GM12878 (cell line): ENCODE measurements around the gene POFUT1. TPM values are rescaled to one million over a fixed set of nuclear protein-coding genes. Genes with fewer than 3 reads are reported as not detected.
A peak's percentile ranks its signal among the peaks of the same experiment; 100 is the strongest.

ENCODE experiments used
- BCLAF1 ChIP-seq: fragments of 450-650 bp; IDR thresholded peaks from 2 replicates; pipeline ENCODE4 v1.6.1; 2017; ENCODE audit warnings: antibody characterized with exemption, mild to moderate bottlenecking, moderate library complexity
- CBFB ChIP-seq: IDR thresholded peaks from 2 replicates; pipeline ENCODE4 v1.6.1; 2016; ENCODE audit warnings: antibody characterized with exemption, low read depth
- CBX5 ChIP-seq: sonication (generic); IDR thresholded peaks from 2 replicates; pipeline ENCODE4 v1.6.1; 2016; ENCODE audit warnings: low read depth, moderate library complexity, mild to moderate bottlenecking, inconsistent platforms
- CHD2 ChIP-seq: IDR thresholded peaks from 2 replicates; pipeline ENCODE4 v1.6.1; 2011; ENCODE audit warnings: low read depth, low read length, improper control_type of control experiment, borderline replicate concordance
- CREM ChIP-seq: IDR thresholded peaks from 2 replicates; pipeline ENCODE4 v1.6.1; 2014; ENCODE audit warnings: antibody characterized with exemption, low read depth
- EED ChIP-seq: sonication (generic); IDR thresholded peaks from 2 replicates; pipeline ENCODE4 v1.6.1; 2016; ENCODE audit warnings: antibody characterized with exemption, low read depth
- EGR1 ChIP-seq, 2 experiments: IDR thresholded peaks; 1 replicate in 1 of 2; 2 replicates in 1 of 2; pipeline ENCODE4 v1.6.1; 2011 to 2012; ENCODE audit warnings: low read depth in 2 of 2, low read length in 2 of 2, borderline replicate concordance in 1 of 2, mild to moderate bottlenecking in 1 of 2, moderate library complexity in 1 of 2
- FOXM1 ChIP-seq: IDR thresholded peaks from 2 replicates; pipeline ENCODE4 v1.6.1; 2012; ENCODE audit warnings: low read depth, mild to moderate bottlenecking, inconsistent platforms, low read length, moderate library complexity
- IKZF2 ChIP-seq, 2 experiments: fragments of 450-650 bp; IDR thresholded peaks; 2 replicates each; pipeline ENCODE4 v1.6.1; 2017; ENCODE audit warnings: mild to moderate bottlenecking in 2 of 2, moderate library complexity in 2 of 2
- MEF2A ChIP-seq: IDR thresholded peaks from 2 replicates; pipeline ENCODE4 v1.6.1; 2011; ENCODE audit warnings: low read depth, mild to moderate bottlenecking, low read length, moderate library complexity; ENCODE audit not compliant: insufficient read depth
- MTA3 ChIP-seq: IDR thresholded peaks from 2 replicates; pipeline ENCODE4 v1.6.1; 2012; ENCODE audit warnings: low read length, inconsistent platforms, borderline replicate concordance
- MYB ChIP-seq: fragments of 150-350 bp; IDR thresholded peaks from 2 replicates; pipeline ENCODE4 v1.6.1; 2014; ENCODE audit warnings: mild to moderate bottlenecking, low read depth, low read length, borderline replicate concordance
- NR2C2 ChIP-seq: IDR thresholded peaks from 2 replicates; pipeline ENCODE4 v1.6.1; 2011; ENCODE audit warnings: borderline replicate concordance, low read depth; ENCODE audit not compliant: control insufficient read depth, insufficient read length
- POLR2A ChIP-seq: IDR thresholded peaks from 2 replicates; pipeline ENCODE4 v1.6.1; 2011; ENCODE audit warnings: low read depth, mild to moderate bottlenecking, low read length
- RFX5 ChIP-seq: IDR thresholded peaks from 2 replicates; pipeline ENCODE4 v1.6.1; 2011; ENCODE audit warnings: low read depth, low read length, improper control_type of control experiment
- SIX5 ChIP-seq: IDR thresholded peaks from 2 replicates; pipeline ENCODE4 v1.6.1; 2011; ENCODE audit warnings: mild to moderate bottlenecking, low read depth, low read length, moderate library complexity; ENCODE audit not compliant: severe bottlenecking
- SREBF1 ChIP-seq: IDR thresholded peaks from 2 replicates; pipeline ENCODE4 v1.6.1; 2012; ENCODE audit warnings: mild to moderate bottlenecking, low read length
- SRF ChIP-seq, 2 experiments: IDR thresholded peaks; 2 replicates each; pipeline ENCODE4 v1.6.1; 2011; ENCODE audit warnings: low read depth in 2 of 2, low read length in 2 of 2, mild to moderate bottlenecking in 1 of 2, moderate library complexity in 1 of 2
- STAT3 ChIP-seq: IDR thresholded peaks from 2 replicates; pipeline ENCODE4 v1.6.1; 2011; ENCODE audit warnings: low read depth, low read length, improper control_type of control experiment
- TAF1 ChIP-seq: IDR thresholded peaks from 2 replicates; pipeline ENCODE4 v1.6.1; 2011; ENCODE audit warnings: mild to moderate bottlenecking, low read depth, low read length, borderline replicate concordance
- ZBTB4 ChIP-seq: fragments of 450-650 bp; formaldehyde crosslinking; IDR thresholded peaks from 2 replicates; pipeline ENCODE4 v1.4.0; 2022; ENCODE audit warnings: mild to moderate bottlenecking, moderate library complexity
- ZBTB40 ChIP-seq: fragments of 450-650 bp; IDR thresholded peaks from 2 replicates; pipeline ENCODE4 v1.6.1; 2016; ENCODE audit warnings: mild to moderate bottlenecking, moderate library complexity, borderline replicate concordance
- ZNF24 ChIP-seq: fragments of 450-650 bp; IDR thresholded peaks from 2 replicates; pipeline ENCODE4 v1.6.1; 2017; ENCODE audit warnings: antibody characterized with exemption, mild to moderate bottlenecking
- polyA plus RNA-seq, 11 experiments: library from polyadenylated mRNA; depleted of rRNA in 4 of 11; unstranded in 6 of 11; stranded (reverse) in 5 of 11; fragments of >200 nt; fragmentation: Nextera tagmentation in 4 of 11; fragmentation: Illumina TruSeq in 1 of 11; extraction: Ambion mirVana in 4 of 11; extraction: Trizol in 1 of 11; gene quantifications; 1 replicate in 1 of 11; 2 replicates in 10 of 11; pipeline versions ENCODE4 v1.2.1 to v1.2.3, GENCODE V29; 2011 to 2016; ENCODE audit warnings: inconsistent platforms in 2 of 11, missing spikeins in 2 of 11, low read depth in 1 of 11
- total RNA-seq, 4 experiments: library from RNA; depleted of rRNA in 3 of 4; stranded (reverse); fragments of >200 nt in 3 of 4; fragmentation: Illumina TruSeq in 1 of 4; extraction: Trizol in 1 of 4; gene quantifications; 2 replicates each; pipeline versions ENCODE4 v1.2.1 to v1.2.3, GENCODE V29; 2013 to 2021

POFUT1 gene
- total and polyA plus RNA-seq, 10 of the 15 experiments (the other 5 are each of a cell fraction or from before 2014, with no cell fraction given), result 2.6 to 33.4 (median 23.1) TPM

GRCh38 chr20:32252189-32252588 is 44.5 kb downstream of the POFUT1 start (continued):
- TF ChIP-seq STAT3 (no peak), ZBTB40 (no peak), MTA3 (no peak), EGR1 (IDR thresholded peaks at IDR 0.05; ENCODE audit: borderline replicate concordance in 1 of 2, low read depth in 2 of 2, low read length in 2 of 2) (peak in 1 of 2 experiments; percentile 73; a peak in 2 of 3 replicates), IKZF2 (IDR thresholded peaks at IDR 0.05) (0 out of 4 replicates have a peak, but pooled peaks of 1 of the 2 experiments have one; percentile 39), SREBF1 (no peak), MEF2A (no peak), SIX5 (no peak), ZNF24 (no peak), CBFB (no peak), NR2C2 (no peak), FOXM1 (no peak), MYB (no peak), RFX5 (no peak), SRF (IDR thresholded peaks at IDR 0.05; ENCODE audit: low read depth in 2 of 2, low read length in 2 of 2) (no peak), TAF1 (no peak), CBX5 (no peak), ZBTB4 (no peak), CREM (peak; percentile 36; the same call in 1 of the 2 replicates), BCLAF1 (no peak), CHD2 (no peak), EED (0 out of 2 replicates have a peak, but pooled peaks have one; percentile 39), POLR2A (no peak)
